ENCODE measurements around the gene CFAP97D2.
"Not testable (repeated sequence)": the region's sequence is repeated elsewhere in the genome, so short reads cannot be mapped to it uniquely, and the experiment has no call there.

Gene CFAP97D2

GRCh38 chr13:114158869-114159666 lies 20.0 kb upstream of the CFAP97D2 start:
- DNase-seq, result not testable (repeated sequence)

DNA sequence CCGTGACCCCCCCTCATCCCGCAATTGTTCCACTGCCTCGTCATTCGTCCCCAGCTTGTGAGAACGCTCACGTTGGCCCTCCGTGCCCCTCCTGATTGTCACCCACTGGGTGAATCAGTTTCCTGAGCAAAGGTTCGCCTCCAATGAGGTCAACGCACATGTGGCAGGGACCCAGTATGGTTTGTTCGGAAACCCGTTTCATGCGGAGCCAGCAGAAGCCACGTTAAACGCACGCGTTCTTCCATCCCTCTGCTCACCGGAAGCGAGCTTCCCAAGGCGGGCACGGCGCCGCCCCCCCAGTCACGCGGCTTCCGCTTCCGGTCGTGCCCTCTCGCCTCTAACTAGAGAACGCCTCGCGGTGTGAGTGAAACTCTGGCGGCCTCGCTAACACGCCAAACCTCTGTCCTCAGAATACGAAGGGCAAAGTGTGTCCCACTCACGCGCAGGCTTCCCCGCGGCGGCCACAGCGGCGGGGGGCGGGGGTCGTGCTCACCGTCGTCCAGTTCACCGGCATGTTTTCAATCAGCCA lies 18.0 kb upstream of the CFAP97D2 start:
- no peak for DNase-seq

DNA sequence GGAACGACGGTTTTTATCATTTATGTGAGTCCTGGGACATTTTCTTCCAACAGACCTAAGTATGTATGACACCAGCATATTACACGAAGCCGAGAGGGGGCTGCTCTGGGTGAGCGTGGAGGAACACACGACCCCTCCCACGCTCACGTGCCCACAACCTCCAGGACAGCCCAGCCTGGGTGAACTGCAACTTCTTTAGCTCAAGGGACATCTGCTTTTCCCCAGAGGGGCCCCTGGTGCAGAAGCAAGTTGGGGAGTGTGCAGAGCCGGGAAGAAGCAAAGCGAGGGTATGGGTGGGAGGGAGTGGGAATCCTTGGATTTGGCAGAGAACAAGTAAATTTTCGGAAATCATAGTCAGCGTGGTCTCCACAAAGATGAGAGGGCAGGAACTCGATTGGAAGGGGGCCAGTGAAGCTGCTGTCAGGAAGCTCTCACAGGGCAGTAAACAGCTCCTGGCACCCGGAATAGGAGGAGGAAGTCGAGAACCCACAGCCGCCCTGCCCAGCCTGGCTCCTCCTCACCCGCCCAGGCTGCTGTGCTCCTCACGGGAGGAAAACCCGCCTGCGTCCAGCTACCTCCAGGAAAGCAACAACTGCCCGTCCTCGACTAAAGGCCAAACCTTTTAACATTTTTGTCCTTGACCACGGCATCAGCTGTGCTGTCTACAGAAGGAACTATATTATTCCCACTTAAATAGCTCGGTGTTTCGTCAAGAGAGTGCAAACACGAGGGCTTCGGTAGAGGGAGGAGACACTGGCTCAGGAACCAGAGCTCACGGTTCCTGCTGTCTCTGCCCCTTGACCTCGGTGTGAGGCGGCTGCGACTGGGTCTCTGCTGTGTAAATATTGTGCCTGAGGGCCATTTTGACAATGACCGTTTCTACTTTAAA lies 17.2 kb upstream of the CFAP97D2 start:
- DNase-seq, result peak; percentile 71 to 88 (median 80)

GRCh38 chr13:114162533-114162922 lies 16.5 kb upstream of the CFAP97D2 start:
- no peak for DNase-seq

GRCh38 chr13:114164053-114164452 lies 15.0 kb upstream of the CFAP97D2 start:
- no peak for DNase-seq

DNA sequence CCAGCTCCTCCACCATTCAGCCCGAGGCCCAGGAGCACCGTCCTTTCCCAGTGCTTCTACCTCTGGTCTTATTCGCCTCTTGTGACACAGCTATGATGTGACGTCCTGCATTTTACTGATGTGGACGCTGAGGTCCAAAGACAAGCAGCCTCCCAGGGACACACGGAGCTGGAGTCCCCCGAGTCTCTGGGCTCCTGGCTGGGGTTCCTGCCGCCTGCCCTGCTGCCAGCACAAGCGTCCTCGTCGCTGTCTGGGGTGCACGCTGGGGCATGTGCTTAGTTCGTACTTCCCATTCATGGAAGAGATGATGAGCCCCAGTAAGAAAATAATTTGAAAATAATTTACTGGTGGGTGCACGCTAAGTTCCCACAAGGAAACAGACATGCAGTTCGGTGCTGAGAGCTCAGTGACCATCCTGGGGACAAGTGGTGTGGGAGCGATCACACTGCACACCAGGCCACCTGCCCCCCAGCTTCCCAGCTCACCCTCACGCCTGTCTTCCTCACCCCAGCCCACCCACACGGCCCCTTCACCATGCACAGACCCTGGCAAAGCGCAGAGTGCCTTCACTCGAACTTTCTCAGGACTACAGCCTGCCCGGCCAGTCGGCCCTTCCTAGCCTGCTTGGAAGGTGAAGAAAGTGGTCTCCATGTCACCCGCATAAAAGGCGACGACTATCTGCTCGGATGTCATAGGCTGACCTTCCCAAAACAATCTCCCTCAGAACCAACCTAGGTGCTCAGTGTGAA lies 14.2 kb upstream of the CFAP97D2 start:
- no peak for DNase-seq

DNA sequence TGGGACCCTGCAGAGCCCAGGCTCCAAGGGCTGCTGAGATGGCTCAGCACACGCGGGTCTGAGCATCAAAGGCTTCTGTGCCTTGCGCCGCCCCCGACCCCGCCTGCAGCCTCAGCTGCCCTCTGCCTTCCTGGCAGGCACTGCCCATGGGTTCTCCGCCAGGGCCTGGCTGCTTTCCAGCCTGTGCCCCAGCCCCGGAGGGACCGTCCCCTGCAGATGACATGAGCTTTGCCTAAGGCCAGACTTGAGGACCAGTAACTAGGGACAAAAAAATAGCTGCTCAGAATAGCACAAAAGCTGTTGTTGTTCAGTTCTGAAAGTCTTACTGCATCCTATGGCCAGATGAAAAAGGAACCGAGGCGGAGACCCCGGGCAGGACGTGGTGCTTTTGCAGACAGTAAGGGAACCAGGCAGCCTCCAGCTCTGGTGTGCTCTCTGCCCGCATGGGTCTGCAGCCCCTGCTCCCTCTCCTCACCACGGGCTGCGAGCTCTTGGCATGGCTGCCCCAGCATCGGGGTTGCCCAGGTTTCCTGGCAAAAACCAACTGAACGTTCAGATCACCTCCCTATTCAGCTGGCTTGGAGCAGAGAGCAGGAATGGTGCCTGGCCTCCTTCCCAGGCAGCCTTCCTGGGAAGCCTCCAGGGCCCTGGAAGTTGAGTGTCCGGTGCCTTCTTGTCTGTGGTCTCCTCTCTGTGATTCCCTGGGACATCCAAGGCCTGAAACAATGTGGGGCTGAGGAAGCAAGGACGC lies 12.5 kb upstream of the CFAP97D2 start:
- DNase-seq, result peak in 3 of 4 experiments; percentile 26 to 40 (median 29)

- peak; percentile 75 to 87 (median 82) for DNase-seq
These were observed 11.6 kb upstream of the CFAP97D2 start for GRCh38 chr13:114167426-114167825.

- DNase-seq, result no peak
These were observed 11.2 kb upstream of the CFAP97D2 start for GRCh38 chr13:114167885-114168284.

GRCh38 chr13:114173272-114173671 lies 5.8 kb upstream of the CFAP97D2 start:
- no peak for DNase-seq

DNA sequence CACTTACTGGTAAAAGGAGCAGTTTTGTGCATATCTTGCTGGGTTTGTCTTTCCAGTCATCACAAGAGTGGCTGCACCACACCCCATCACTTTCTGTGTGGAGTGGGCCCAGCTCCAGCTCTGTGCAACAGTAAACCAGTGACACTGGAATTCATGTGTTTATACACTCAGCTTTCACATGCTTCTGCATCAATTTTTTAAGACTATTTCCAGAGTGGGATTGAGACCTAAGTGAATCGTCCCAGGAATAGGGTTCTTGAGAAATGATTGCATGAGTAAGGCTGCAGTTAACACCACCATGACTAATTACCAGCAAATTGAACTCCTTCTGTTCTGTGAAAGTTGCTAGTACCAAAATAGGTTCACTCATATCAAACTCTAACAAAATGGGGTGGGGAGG lies 5.3 kb upstream of the CFAP97D2 start:
- DNase-seq, result no peak

DNA sequence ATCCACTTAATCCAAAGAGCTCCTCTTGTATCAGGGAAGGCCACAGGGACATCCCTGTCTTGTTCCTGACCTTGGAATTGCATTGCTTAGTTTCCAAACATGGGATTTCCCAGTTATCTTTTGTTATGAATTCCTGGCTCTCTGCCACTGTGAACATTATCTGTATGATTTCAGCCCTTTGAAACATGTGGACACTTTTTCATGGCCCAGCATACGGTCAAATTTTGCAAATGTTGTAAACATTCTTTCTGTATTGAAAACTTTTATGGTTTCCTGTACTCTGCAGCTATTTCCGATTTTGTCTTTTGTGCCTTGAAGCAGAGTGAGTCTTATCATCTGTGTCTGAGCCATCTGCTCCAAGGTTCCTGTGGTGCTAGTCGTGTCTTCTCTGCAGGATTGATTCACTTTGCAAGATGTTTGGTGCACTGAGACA lies 4.5 kb upstream of the CFAP97D2 start:
- DNase-seq, result no peak

DNA sequence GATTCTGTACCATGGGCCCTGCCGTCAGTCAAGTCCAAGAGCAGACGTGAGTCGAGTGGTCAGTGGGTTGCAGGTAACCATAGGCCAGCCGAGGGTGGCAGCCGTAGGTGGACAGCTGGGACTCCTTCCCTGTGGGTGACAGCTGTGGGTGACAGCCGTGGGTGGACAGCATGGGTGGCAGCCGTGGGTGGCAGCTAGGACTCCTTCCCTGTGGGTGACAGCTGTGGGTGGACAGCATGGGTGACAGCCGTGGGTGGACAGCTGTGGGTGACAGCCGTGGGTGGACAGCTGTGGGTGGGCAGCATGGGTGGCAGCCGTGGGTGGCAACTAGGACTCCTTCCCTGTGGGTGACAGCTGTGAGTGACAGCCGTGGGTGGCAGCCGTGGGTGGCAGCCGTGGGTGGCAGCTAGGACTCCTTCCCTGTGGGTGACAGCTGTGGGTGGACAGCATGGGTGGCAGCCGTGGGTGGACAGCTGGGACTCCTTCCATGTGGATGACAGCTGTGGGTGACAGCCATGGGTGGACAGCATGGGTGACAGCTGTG lies 2.6 kb upstream of the CFAP97D2 start:
- DNase-seq, result not testable (repeated sequence)

GRCh38 chr13:114177245-114178010 lies 1.6 kb upstream of the CFAP97D2 start:
- DNase-seq, result no peak

- no peak for DNase-seq
These were observed 6.3 kb downstream of the CFAP97D2 start for GRCh38 chr13:114185182-114185971.

GRCh38 chr13:114194853-114195252 lies 15.8 kb downstream of the CFAP97D2 start:
- no peak for DNase-seq

DNA sequence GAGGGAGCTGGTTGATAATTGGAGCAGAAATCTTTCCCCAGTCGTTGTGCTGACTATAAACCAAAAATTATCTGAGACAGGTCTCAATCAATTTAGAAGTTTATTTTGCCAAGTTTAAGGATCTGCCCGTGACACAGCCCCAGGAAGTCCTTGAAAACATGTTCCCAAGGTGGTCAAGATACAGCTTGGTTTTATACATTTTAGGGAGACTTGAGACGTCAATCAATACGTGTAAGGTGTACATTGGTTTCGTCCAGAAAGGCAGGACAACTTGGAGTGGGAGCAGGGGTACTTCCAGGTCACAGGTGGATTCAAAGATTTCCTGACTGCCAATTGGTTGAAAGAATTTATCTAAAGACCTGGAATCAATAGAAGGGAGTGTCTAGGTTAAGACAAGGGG lies 17.6 kb downstream of the CFAP97D2 start:
- DNase-seq, result no peak

DNA sequence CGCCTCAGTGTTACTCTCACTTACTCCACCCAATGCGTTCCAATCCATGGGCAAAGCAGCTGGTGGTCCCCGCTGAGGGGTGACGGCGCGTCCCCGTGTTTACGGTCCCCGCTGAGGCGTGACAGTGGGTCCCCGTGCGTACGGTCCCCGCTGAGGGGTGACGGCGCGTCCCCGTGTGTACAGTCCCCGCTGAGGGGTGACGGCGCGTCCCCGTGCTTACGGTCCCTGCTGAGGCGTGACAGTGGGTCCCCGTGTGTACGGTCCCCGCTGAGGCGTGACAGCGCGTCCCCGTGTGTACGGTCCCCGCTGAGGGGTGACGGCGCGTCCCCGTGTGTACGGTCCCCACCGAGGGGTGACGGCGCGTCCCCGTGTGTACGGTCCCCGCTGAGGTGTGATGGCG lies 19.5 kb downstream of the CFAP97D2 start:
- no peak for DNase-seq

GRCh38 chr13:114199526-114199925 lies 20.5 kb downstream of the CFAP97D2 start:
- DNase-seq, result not testable (repeated sequence)

GRCh38 chr13:114199954-114200353 lies 20.9 kb downstream of the CFAP97D2 start:
- peak in 1 of 4 experiments; percentile 15 for DNase-seq

Measured in suppressor macrophage (primary cell).